Gastrocnemius medialis (tissue), 4 donors: ENCODE data around the gene PPP1R12B.
"Not testable (repeated sequence)": the region's sequence is repeated elsewhere in the genome, so short reads cannot be mapped to it uniquely, and the experiment has no call there.

Experiments
- POLR2A ChIP-seq, 2 donors: fragments of 450-650 bp; IDR thresholded peaks; one replicate each; pipeline ENCODE4 v1.6.1; 2017; ENCODE audit warnings: antibody characterized with exemption in 2 of 2, mild to moderate bottlenecking in 2 of 2, moderate library complexity in 2 of 2
- TF ChIP-seq, protein P1 (sequence below), 5 experiments: fragments of 450-650 bp in 3 of 5; fragments of 200-600 bp in 2 of 5; sonication (generic) in 2 of 5; IDR thresholded peaks in 4 of 5; conservative IDR thresholded peaks in 1 of 5; 1 replicate in 4 of 5; 2 replicates in 1 of 5; pipeline ENCODE4 v1.5.1; 2016 to 2019; ENCODE audit warnings: antibody characterized with exemption in 5 of 5, mild to moderate bottlenecking in 3 of 5, moderate library complexity in 3 of 5

DNA sequence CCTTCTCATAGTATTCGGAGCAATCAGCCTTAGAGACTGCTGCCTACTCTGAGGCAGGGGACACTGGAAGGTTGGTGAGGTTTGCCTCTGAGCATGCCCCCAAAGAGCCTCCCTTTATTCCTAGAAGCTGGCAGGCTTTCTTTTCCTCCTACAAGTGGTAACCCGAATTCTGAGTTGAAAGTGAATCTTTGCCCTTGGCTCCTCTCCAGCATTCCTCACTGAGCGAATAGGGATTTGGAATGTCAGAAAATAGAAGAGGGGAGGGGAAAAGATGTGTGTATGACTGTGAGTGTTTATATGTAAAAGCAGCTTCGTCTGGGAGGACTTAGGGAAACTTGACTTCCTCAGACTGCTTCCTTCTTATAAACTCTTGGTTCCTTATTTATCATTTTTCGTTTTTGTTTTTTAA, 190.7 kb downstream of the PPP1R12B start:
- TF ChIP-seq, protein P1, sequence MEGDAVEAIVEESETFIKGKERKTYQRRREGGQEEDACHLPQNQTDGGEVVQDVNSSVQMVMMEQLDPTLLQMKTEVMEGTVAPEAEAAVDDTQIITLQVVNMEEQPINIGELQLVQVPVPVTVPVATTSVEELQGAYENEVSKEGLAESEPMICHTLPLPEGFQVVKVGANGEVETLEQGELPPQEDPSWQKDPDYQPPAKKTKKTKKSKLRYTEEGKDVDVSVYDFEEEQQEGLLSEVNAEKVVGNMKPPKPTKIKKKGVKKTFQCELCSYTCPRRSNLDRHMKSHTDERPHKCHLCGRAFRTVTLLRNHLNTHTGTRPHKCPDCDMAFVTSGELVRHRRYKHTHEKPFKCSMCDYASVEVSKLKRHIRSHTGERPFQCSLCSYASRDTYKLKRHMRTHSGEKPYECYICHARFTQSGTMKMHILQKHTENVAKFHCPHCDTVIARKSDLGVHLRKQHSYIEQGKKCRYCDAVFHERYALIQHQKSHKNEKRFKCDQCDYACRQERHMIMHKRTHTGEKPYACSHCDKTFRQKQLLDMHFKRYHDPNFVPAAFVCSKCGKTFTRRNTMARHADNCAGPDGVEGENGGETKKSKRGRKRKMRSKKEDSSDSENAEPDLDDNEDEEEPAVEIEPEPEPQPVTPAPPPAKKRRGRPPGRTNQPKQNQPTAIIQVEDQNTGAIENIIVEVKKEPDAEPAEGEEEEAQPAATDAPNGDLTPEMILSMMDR (IDR thresholded peaks at IDR 0.05 in 4 of 5, conservative IDR thresholded peaks at IDR 0.05 in 1 of 5): not testable (repeated sequence)
- not testable (repeated sequence) for TF ChIP-seq POLR2A (IDR thresholded peaks at IDR 0.05)
